ENCODE data around the gene SPPL3. TPM values are rescaled to one million over a fixed set of nuclear protein-coding genes. Genes with fewer than 3 reads are reported as not detected.

Gene SPPL3
- total RNA-seq, 1 donor from 2014 or later = 48.9 TPM

DNA sequence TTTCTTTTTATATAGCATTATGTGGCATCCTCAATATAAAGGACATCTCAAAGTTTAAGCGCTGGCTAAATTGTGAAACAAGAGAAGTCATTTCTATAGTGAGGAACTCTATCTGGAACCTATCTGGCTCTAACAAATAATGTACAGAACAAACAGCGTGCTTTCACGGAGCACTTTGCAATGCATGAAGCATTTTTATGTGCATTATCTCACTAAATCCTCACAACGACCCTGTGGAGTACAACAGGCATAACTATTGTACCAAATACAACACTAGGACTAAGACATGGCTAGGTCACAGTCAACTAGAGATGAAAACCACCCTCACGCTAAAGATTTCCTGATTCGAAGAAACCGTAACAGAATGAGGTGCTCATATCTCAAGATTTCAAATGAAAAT, 8.6 kb downstream of the SPPL3 start:
- intact Hi-C loops (cut with DNase I) = no loop called here
- Histone ChIP-seq H3K27me3 (no peaks in the 10 kb centered on the region), H3K4me1 (peaks cover 31% of the 10 kb centered on the region), H3K4me3 (no peak overlapping the region), H3K9me3 (no peaks in the 10 kb centered on the region), H3K27ac (no peak overlapping the region), H3K36me3 (no peaks in the 10 kb centered on the region)
- DNase-seq (ENCODE audit: extremely low spot score in 2 of 2) = no peak
- TF ChIP-seq POLR2AphosphoS5 (IDR thresholded peaks at IDR 0.05; ENCODE audit: insufficient read depth in 1 of 2, low read depth in 1 of 2) (no peak), POLR2A (IDR thresholded peaks at IDR 0.05) (no peak)
- TF ChIP-seq, protein P1, sequence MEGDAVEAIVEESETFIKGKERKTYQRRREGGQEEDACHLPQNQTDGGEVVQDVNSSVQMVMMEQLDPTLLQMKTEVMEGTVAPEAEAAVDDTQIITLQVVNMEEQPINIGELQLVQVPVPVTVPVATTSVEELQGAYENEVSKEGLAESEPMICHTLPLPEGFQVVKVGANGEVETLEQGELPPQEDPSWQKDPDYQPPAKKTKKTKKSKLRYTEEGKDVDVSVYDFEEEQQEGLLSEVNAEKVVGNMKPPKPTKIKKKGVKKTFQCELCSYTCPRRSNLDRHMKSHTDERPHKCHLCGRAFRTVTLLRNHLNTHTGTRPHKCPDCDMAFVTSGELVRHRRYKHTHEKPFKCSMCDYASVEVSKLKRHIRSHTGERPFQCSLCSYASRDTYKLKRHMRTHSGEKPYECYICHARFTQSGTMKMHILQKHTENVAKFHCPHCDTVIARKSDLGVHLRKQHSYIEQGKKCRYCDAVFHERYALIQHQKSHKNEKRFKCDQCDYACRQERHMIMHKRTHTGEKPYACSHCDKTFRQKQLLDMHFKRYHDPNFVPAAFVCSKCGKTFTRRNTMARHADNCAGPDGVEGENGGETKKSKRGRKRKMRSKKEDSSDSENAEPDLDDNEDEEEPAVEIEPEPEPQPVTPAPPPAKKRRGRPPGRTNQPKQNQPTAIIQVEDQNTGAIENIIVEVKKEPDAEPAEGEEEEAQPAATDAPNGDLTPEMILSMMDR (IDR thresholded peaks at IDR 0.05) = no peak

DNA sequence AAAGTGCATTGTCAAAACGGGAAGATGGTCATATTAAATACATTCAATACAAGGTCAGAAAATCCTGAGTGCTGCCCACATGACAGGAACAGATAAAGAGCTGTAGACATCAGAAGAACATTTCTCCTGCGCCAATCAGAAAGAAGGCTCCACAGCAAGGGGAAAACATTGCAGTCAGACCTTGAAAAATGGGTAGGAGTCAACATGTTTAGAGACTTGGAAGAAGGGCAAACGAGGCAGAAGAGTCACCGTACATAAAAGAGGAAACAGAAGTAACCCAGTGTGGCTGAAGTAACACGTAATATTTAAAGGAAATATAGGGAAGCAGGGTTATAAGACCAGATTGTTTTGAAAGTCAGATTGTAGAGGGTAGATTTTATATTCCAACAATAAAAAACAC, 11.9 kb downstream of the SPPL3 start:
- no peaks in the 10 kb centered on the region for H3K36me3 ChIP-seq
- no peaks in the 10 kb centered on the region for H3K9me3 ChIP-seq
- no peak overlapping the region for H3K27ac ChIP-seq
- TF ChIP-seq POLR2AphosphoS5 (IDR thresholded peaks at IDR 0.05; ENCODE audit: insufficient read depth in 1 of 2, low read depth in 1 of 2) = no peak
- intact Hi-C loops (cut with DNase I) = no loop called here
- H3K4me1 ChIP-seq = peaks cover 32% of the 10 kb centered on the region
- no peak overlapping the region for H3K4me3 ChIP-seq
- DNase-seq (ENCODE audit: extremely low spot score in 2 of 2) = no peak
- H3K27me3 ChIP-seq = no peaks in the 10 kb centered on the region

- DNase-seq (ENCODE audit: extremely low spot score in 2 of 2) = no peak
- H3K9me3 ChIP-seq = no peaks in the 10 kb centered on the region
- intact Hi-C loops (cut with DNase I) = no loop called here
- no peaks in the 10 kb centered on the region for H3K36me3 ChIP-seq
- no peak overlapping the region for H3K4me3 ChIP-seq
- peaks cover 23% of the 10 kb centered on the region for H3K4me1 ChIP-seq
- H3K27ac ChIP-seq = no peak overlapping the region
- H3K27me3 ChIP-seq = no peaks in the 10 kb centered on the region
- TF ChIP-seq POLR2A (IDR thresholded peaks at IDR 0.05) (no peak), POLR2AphosphoS5 (IDR thresholded peaks at IDR 0.05; ENCODE audit: insufficient read depth in 1 of 2, low read depth in 1 of 2) (no peak)
- TF ChIP-seq, protein P1 (IDR thresholded peaks at IDR 0.05) = no peak
Measured at GRCh38 chr12:120890963-120891362, 13.2 kb downstream of the SPPL3 start.

DNA sequence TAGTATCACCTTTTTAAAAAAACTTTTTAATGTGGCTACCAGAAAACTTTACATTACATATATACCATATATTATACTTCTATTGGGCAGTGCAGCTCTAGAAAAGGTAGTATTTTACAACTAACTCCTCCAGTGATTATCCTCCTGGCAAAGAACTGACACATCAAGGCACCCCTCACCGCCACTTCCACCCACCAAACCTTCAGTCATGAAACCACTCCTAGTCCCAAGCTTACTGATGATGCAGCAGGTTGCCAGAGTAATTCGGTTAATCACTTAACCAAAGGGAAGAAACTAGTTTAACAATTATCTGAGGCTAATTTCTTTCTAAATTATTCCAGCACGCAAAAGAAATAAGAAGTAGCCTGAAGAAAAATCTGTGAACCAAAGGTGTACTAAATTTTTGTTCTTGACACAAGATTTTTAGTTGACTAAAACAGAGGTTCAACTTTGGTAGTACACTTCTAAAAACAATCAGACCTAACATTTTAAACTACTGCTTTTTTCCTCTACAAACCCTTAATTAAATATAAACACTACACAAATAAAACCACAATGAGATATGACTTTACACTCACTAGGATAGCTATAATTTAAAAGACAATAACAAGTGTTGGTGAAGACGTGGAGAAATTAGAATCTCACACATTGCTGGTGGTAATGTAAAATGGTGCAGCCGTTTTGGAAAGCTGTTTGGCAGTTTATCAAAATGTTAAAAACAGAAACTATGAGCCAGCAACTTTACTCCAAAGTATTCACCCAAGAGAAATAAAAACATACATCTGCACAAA, 16.7 kb downstream of the SPPL3 start:
- intact Hi-C loops (cut with DNase I) = no loop called here
- no peak overlapping the region for H3K27ac ChIP-seq
- no peaks in the 10 kb centered on the region for H3K27me3 ChIP-seq
- H3K4me3 ChIP-seq = no peak overlapping the region
- H3K4me1 ChIP-seq = peaks cover 35% of the 10 kb centered on the region
- TF ChIP-seq POLR2A (IDR thresholded peaks at IDR 0.05) (no peak), POLR2AphosphoS5 (IDR thresholded peaks at IDR 0.05; ENCODE audit: insufficient read depth in 1 of 2, low read depth in 1 of 2) (no peak)
- TF ChIP-seq, protein P1 (IDR thresholded peaks at IDR 0.05) = no peak
- no peaks in the 10 kb centered on the region for H3K9me3 ChIP-seq
- H3K36me3 ChIP-seq = no peaks in the 10 kb centered on the region
- DNase-seq (ENCODE audit: extremely low spot score in 2 of 2) = no peak

- H3K4me1 ChIP-seq = peaks cover 28% of the 10 kb centered on the region
- intact Hi-C loops (cut with DNase I) = no loop called here
- no peak for DNase-seq (ENCODE audit: extremely low spot score in 2 of 2)
Measured at GRCh38 chr12:120886199-120887018, 17.7 kb downstream of the SPPL3 start.

More at GRCh38 chr12:120886199-120887018, 17.7 kb downstream of the SPPL3 start:
- Histone ChIP-seq H3K36me3 (no peaks in the 10 kb centered on the region), H3K4me3 (no peak overlapping the region), H3K27me3 (no peaks in the 10 kb centered on the region), H3K27ac (no peak overlapping the region), H3K9me3 (no peaks in the 10 kb centered on the region)
- TF ChIP-seq POLR2AphosphoS5 (IDR thresholded peaks at IDR 0.05; ENCODE audit: insufficient read depth in 1 of 2, low read depth in 1 of 2) (no peak), POLR2A (IDR thresholded peaks at IDR 0.05) (no peak)
- TF ChIP-seq, protein P1 (IDR thresholded peaks at IDR 0.05) = no peak
